UCSD-AML1 (cell line): ENCODE measurements around the gene CNNM2.
"Not testable (repeated sequence)": the region's sequence is repeated elsewhere in the genome, so short reads cannot be mapped to it uniquely, and the experiment has no call there.

Experiments
- DNase-seq: peaks from one replicate; lab custom pipeline; 2025; ENCODE audit not compliant: unreplicated experiment; lab: John Stamatoyannopoulos, UW

CNNM2 gene

GRCh38 chr10:103102195-103102594 is 184.1 kb downstream of the CNNM2 start:
- no peak for DNase-seq

- DNase-seq = no peak
These were observed 185.9 kb downstream of the CNNM2 start for GRCh38 chr10:103103989-103104388.

- no peak for DNase-seq
These were observed 186.6 kb downstream of the CNNM2 start for GRCh38 chr10:103104721-103105120.

- DNase-seq = no peak
These were observed 187.4 kb downstream of the CNNM2 start for GRCh38 chr10:103105462-103105861.

GRCh38 chr10:103106539-103106938 is 188.4 kb downstream of the CNNM2 start:
- DNase-seq = no peak

- no peak for DNase-seq
These were observed 191.7 kb downstream of the CNNM2 start for GRCh38 chr10:103109821-103110220.

- DNase-seq = no peak
These were observed 192.3 kb downstream of the CNNM2 start for GRCh38 chr10:103110407-103110806.

GRCh38 chr10:103111031-103111917 is 193.2 kb downstream of the CNNM2 start:
- no peak for DNase-seq

GRCh38 chr10:103111918-103112877 is 194.1 kb downstream of the CNNM2 start:
- DNase-seq = no peak

GRCh38 chr10:103114876-103115275 is 196.8 kb downstream of the CNNM2 start:
- no peak for DNase-seq

GRCh38 chr10:103117247-103117646 is 199.2 kb downstream of the CNNM2 start:
- no peak for DNase-seq

GRCh38 chr10:103120546-103120945 is 202.5 kb downstream of the CNNM2 start:
- no peak for DNase-seq

- DNase-seq = no peak
These were observed 203.1 kb downstream of the CNNM2 start for GRCh38 chr10:103120977-103121735.

GRCh38 chr10:103123282-103124024 is 205.4 kb downstream of the CNNM2 start:
- no peak for DNase-seq

- no peak for DNase-seq
These were observed 206.5 kb downstream of the CNNM2 start for GRCh38 chr10:103124420-103125096.

GRCh38 chr10:103125323-103126267 is 207.5 kb downstream of the CNNM2 start:
- no peak for DNase-seq

- no peak for DNase-seq
These were observed 209.1 kb downstream of the CNNM2 start for GRCh38 chr10:103127241-103127640.

- DNase-seq = not testable (repeated sequence)
These were observed 212.1 kb downstream of the CNNM2 start for GRCh38 chr10:103130180-103130579.

GRCh38 chr10:103130910-103131309 is 212.8 kb downstream of the CNNM2 start:
- DNase-seq = no peak
